Activated CD4-positive, alpha-beta T cell treated with anti-CD3 and anti-CD28 coated beads, Interleukin-2, amount 50 U/mL, for 48 hours (primary cell): ENCODE measurements around the gene FYN.
A peak's percentile ranks its signal among the peaks of the same experiment; 100 is the strongest.

ENCODE experiments used
- DNase-seq, 2 experiments: peaks; one replicate each; pipeline ENCODE4 v3.0.0-alpha.2; 2020

FYN gene

GRCh38 chr6:111829581-111829980 lies 43.7 kb downstream of the FYN start:
- no peak for DNase-seq

GRCh38 chr6:111828809-111829208 lies 44.4 kb downstream of the FYN start:
- DNase-seq: no peak

DNA sequence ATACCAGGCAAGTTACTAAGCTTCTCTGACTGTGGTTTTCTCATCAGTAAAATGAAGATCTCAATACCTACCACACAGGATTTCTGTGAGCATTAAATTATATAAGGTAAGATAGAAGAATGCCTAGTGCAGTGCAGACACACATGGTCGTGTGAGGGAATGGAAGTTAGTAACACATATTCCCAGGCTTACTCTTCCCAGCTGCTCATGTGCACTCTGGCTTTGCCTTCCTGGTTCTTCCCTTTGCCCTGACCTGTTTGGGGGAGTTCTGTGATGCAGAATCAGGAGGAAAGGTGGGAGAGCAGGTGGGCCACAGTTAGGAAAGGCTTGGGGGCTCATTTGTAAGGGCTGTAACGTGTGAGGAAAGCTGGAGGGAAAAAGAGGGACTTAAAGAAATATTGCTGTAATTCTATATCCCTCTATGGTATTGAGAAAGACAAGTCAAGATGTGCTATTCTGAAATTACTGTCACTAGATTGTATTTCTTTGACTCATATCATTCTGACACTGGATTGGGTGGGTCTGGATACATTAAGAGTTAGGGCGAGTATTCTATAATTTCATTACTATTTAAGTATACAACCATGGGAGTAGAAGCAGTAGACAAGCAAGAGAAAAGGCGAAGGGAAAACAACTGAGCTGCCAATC lies 47.7 kb downstream of the FYN start:
- DNase-seq: no peak

DNA sequence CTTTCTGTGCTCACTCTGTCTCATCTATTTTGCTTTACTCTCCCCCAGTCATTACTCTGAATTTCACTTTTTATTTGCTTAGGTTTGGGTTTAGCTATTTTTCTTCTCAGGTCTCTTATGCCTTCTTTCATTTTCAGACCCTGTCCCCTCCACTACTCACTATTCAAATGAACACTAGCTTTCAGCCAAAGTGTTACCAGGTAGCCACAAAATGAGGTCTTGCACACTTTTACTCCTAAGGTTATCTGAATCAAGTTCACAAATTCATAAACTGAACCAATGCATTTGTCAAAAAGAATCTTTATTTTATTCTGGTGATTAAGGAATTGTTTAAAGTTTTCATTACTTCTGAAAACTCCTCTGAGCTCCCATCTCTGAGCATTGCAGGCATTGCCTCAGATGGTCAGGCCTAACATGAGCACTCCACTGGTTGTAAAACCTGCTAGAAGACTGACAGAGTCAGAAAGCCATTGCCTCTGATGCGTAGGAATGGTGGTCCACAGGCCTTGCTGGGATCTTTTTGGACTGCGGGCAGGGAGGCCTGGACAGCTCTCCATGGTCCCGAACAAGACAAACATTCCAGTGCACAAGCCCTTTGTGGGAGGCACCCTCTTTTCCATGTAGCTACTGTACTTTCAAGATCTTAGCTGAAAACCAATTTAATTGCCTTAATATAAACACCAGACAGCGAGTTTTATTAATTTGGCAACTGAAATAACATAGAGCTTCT lies 48.5 kb downstream of the FYN start:
- DNase-seq: no peak

- DNase-seq: no peak
Observed at GRCh38 chr6:111823831-111824607, 49.2 kb downstream of the FYN start.

DNA sequence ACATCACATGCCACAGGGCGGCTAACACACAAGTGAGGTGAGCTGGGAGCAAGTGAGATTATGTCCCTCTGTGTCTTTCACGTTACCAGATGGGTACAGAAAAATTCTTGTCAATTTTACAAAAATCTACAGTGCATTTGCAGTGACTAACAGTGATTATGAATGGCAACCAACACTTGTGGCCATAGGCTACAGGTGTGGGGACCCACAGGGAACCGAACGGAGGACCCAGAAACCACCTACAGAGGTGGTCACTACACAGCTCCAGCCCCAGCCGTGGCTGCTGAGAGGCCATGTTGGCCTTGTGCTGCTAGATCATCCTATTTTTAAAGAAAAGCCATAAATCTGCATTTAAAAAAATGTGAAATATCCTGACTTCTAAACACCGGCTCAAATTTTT lies 50.2 kb downstream of the FYN start:
- DNase-seq: no peak

GRCh38 chr6:111819458-111819857 lies 53.8 kb downstream of the FYN start:
- no peak for DNase-seq

GRCh38 chr6:111818539-111819226 lies 54.6 kb downstream of the FYN start:
- DNase-seq: no peak

DNA sequence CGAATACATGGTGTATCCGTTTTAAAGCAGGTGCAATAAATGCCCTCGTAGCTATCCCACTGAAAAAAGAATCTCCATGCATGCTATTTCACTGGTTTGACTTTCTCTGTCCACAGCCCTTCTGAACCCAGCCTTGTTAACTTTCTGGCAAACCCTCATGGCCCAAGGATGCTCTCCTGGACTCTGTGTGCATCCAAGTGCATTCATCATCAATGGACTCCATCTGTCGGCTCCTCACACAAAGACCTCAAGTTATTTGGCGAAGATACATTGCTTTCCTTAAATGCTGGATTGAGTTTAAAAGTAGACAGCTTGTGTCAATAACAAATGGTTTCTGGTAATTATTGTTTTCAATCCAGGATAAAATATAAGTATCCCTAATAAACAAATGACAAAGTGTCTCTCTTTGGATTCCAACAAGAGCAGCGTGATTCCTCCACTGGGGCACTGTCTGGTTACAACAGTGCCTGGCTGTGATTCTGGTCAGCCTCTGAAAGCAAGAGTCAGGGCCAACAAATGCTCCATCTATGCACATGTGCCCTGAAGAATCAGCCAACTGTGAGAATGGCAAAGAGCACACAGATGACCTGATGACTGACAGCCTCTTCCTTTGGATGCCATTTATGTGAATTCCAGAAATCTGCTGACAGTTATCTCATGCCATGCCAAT lies 55.7 kb downstream of the FYN start:
- no peak for DNase-seq

DNA sequence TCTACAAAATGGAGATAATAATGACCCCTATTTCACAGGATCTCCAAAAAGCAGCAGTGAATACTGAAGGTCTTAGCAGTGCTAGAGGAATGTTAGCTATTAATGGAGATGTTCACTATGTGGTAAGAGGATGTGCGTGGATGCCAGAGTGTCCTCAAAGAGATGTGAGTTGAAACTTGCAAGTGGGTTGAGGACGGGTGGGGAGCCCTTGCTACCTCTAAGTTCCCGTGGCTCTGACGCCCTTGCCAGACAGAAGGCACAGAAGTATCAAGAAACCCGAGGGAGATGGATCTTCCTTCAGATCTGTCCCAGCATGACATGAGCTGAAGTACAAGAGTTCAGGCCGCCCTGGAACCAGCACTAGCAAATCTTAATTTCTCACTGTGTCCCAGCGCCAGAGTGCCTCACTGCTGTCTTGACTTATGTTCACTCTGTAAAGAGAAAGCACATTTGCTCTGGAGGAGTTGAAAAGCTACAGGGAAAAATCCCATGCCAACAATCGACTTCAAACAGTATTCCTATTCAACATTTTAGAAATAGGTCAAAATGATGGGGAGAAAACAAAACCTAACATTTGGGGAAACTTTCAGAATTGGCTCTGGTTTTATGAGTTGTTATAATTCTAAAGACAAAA lies 59.5 kb downstream of the FYN start:
- no peak for DNase-seq

- DNase-seq: no peak
Observed at GRCh38 chr6:111813237-111813636, 60.0 kb downstream of the FYN start.

DNA sequence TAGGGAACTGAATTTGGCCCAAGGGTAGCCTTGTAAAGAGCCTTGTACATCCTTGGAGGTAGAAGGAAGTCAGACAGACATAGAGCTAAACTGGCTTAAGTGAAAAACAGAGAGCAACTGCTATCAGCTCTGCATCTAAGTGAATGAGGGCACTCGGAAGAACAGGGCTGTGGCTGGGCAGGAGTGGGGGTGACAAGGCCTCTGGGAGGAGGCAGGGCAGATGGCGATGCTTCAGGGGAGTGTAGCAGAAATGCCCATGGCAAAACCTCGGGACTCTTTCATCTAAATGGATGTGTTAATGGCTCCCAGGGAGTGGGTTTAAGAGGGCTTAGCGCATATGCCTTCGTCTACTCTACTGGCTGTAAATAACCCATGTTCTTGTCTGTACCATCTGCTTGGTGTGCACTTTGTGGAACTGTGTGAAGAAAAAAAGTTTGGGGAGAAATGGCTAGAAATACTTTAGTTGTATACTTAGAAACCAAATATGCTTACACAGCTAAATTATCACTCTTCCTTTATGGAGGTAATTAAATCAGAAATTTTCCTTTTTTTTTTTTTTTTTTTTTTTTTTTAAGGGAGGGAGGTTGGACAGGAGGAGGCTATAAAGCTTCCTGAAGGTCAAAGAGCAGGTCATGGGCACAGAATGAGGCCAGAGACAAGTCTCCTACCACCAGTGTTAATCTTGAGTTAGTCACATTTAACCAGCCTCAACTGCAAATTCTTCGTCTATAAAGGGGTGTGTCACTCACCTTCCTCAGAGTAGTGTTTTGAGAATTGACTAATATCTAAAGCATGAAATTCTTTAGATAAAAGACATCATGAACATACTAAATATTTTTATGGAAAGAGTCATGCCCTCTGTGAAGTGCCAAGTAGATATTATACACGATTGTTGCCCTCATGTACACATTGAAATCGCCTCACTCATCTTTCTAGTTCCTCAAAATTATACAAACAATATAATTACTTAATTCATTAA lies 60.9 kb downstream of the FYN start:
- DNase-seq: no peak

DNA sequence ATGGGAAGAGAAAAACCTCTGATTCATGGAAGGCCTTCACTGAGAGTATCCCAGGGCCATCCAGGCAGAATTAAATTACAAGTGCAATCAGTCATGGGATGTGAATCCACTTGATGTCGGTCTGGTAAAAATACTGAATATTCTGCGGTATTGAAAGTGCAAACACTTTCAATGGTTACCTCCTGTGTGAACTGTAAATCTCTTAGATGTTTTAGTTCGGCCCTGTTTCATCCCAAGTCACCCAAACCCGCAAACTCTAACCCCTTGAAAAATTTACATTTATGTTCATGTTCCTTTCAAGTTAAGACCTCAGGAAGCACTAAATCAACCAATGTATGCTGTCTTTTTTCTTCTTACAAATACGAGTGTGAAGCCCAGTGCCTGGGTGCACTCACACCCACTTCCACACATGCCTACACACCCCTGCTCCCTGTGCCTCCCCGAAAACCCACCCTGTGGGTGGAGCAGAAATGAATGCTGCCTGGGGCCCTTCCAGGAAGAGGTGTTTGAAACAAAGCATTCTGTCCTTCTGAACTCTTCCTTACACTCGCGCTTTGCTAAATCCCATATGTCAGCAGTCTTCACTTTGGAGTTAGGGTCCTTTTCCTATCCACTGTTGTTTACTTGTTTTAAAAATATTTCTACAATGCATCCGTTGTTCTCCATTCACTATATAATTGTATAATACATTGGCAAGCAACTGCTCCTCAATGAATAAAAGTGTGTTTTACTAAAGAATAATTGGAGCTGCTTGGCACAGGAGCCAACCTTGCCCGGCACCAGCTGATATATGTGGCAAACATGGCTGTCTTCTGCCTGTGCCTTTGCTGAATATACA lies 62.7 kb downstream of the FYN start:
- peak; percentile 48 to 63 for DNase-seq

GRCh38 chr6:111809766-111810165 lies 63.5 kb downstream of the FYN start:
- no peak for DNase-seq

DNA sequence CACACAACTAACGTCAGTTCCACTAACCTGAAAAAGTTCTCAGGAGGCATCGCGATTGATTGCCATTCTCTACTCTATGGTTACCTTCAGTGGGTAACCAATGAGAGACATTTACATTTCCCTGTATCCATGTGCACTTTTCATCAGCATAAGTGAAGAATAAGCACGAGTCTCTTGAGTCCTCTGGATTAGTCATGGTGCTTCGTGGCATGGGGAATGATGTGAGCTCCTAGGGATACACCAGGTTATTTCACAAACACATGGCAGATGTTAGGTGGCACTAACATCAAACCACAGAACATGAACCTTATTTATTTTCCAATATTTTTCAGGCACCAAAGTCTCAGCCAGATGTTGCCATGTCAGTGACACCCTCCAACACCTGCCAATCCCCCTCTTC lies 64.0 kb downstream of the FYN start:
- no peak for DNase-seq

DNA sequence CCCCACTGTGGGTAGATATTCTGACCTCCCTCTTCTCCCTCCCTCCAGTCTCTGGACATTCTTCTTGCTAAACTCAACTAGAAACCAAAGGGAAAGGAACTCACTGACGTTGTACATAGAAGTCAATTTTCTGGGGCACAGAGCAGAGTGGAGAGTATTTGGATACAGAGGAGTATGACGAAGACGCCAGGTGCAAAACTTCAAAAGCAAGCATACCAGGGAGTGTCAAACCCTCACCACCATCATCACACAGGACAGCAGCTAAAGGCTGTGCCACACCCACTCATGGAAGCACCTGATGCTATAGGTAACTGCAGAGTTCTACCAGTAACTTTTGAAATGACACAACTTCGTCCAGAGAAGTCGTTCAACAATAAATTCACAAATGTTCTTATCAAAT lies 64.8 kb downstream of the FYN start:
- DNase-seq: no peak

DNA sequence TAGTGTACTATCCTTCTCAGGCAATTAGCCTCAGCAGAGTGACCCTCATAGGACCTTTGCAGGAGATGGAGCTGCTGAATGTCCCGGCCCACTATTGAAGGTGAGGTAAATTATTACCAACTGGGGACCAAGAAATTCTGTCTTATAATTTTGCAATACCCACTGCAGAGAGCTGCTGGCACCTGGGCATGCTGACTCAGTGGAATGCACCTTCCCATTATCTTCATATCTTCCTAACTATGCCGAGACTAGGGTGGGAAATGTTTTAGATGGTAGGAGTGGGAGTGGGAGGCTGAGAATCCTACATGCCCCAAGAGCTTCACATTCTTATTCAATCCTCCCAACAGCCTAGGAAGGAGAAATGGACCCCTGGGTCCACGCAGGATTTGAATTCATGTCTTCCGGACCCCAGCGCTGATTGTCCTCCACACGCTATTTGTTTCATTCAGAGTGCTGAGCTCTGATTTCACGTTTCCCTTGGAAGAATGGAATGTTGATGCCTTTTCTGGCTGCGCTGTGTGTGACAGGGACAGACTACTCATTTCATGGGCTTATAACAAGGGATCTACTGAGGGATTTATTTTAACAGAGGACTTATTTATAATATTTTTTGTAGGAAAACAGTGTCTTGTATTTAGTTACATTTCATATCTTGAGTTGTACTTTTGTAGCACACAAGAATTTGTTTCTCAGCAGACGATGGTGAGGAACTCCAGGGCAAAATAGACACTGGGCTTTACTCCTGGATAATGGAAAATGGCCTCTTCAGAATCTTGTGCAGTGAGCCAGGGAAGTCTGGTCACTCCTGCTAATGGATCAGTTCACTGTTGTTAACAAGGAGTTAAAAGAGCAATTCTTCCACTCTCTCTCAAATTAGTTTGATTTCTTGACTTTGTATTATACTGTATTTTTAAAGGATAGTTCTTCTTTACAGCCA lies 66.4 kb downstream of the FYN start:
- no peak for DNase-seq

DNA sequence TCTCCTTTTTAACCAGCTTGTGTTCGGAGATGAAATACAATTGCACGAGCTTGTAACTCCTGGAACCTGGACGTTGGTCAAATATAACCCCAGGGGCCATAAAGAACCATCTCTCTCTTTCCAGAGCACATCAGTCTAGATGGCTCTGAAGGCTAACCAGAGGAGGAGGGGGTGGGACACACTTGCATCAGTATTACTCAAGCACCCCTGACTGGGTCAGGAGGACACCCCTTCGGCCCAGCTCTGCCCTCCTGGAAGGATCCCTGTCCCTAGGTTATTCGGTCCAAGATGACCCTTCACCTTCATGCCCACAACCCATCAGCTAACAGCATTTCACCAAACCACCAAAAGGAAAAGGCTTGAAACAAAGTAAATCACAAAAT lies 67.1 kb downstream of the FYN start:
- DNase-seq: no peak
